ENCODE measurements around the gene ATP11A. TPM values are rescaled to one million over a fixed set of nuclear protein-coding genes. Genes with fewer than 3 reads are reported as not detected.

The ATP11A gene
- total RNA-seq, 2 donors from 2014 or later = 15.8 to 19.6 TPM

DNA sequence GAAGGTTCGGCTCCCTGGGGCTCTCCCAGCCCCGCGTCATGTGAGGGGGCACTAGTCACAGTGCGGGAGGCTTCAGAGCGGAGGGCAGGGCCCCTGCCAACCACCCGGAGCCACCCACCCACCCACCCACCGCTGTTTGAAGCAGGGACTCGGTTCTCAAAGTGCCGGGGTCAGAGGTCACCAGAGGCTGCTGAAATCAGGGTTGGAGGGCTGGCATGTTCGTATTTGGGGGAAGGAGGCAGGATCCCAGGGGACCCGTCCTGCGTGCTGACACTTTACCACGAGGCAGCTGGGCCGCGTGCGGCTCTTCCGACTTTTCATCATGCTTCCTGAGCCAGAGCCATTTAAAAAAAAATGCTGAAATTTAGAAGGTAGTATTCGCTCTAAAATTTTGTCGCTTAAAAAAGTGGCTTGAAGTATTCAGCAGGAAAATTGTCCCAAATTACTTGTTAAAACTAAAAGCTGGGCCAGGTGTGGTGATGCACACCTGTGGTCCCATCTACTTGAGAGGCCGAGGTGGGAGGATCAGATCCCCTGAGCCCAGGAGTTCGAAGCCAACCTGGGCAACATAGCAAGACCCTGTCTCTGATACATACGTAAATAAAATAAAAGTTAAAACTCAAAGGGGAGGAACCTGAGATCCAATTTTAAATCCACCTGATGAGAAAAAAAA is 21.2 kb downstream of the ATP11A start:
- H3K9me3 ChIP-seq = no peaks in the 10 kb centered on the region
- no peaks in the 10 kb centered on the region for H3K27me3 ChIP-seq
- no peak overlapping the region for H3K9ac ChIP-seq (ENCODE audit: low read depth in 2 of 2, low read length in 2 of 2)
- no peak for DNase-seq
- no peaks in the 10 kb centered on the region for H3K4me1 ChIP-seq
- peak overlapping the region; percentile 68 for H3K27ac ChIP-seq
- no peak for TF ChIP-seq CTCF (IDR thresholded peaks at IDR 0.05)
- no peak overlapping the region for H3K4me3 ChIP-seq
- intact Hi-C loops (cut with DNase I) = no loop called here
- no peaks in the 10 kb centered on the region for H3K36me3 ChIP-seq

GRCh38 chr13:112711528-112712265 is 21.9 kb downstream of the ATP11A start:
- DNase-seq = peak; percentile 75
- Histone ChIP-seq H3K27ac (peak overlapping the region; percentile 68), H3K36me3 (no peaks in the 10 kb centered on the region), H3K4me1 (no peaks in the 10 kb centered on the region), H3K27me3 (no peaks in the 10 kb centered on the region), H3K9ac (ENCODE audit: low read depth in 2 of 2, low read length in 2 of 2) (no peak overlapping the region), H3K4me3 (no peak overlapping the region), H3K9me3 (no peaks in the 10 kb centered on the region)
- intact Hi-C loops (cut with DNase I) = no loop called here
- TF ChIP-seq CTCF (IDR thresholded peaks at IDR 0.05) = no peak

DNA sequence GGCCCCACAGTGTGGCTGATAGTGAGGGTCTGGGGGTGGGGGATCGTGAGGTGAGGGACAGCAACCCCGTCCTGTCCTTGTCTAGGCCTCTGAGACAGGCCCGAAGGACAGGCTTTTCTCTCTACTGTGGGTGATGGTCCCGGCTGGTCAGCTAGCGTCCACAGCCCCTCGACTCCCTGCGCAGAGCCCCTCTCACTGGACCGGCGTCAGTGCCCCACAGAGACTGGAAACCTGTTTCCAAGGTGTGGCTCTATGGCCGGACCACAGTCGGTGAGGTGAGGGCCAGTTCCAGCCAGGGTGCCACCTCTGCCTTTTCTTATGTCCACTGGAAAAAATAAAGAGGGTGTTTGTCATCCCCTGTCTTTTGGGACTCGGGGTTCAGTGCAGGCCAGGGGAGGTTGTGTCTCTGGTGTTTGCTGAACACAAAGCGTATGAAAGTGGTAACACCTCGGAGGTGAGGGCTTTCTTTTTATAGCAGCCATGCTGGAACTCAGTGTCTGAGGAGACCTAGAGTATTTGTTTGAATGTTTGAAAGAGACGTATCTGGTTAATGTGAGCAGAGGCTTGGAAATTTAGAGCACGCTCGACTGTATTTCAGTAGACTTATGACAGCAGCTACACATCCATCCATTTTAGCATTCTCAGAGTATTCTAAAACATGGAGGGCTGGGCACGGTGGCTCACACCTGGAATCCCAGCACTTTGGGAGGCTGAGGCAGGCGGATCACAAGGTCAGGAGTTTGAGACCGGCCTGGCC is 22.8 kb downstream of the ATP11A start:
- no peaks in the 10 kb centered on the region for H3K4me1 ChIP-seq
- intact Hi-C loops (cut with DNase I) = no loop called here
- DNase-seq = no peak
- H3K27ac ChIP-seq = peak overlapping the region; percentile 68
- no peak overlapping the region for H3K4me3 ChIP-seq
- no peaks in the 10 kb centered on the region for H3K36me3 ChIP-seq
- H3K27me3 ChIP-seq = no peaks in the 10 kb centered on the region
- no peak for TF ChIP-seq CTCF (IDR thresholded peaks at IDR 0.05)
- no peak overlapping the region for H3K9ac ChIP-seq (ENCODE audit: low read depth in 2 of 2, low read length in 2 of 2)
- H3K9me3 ChIP-seq = no peaks in the 10 kb centered on the region

DNA sequence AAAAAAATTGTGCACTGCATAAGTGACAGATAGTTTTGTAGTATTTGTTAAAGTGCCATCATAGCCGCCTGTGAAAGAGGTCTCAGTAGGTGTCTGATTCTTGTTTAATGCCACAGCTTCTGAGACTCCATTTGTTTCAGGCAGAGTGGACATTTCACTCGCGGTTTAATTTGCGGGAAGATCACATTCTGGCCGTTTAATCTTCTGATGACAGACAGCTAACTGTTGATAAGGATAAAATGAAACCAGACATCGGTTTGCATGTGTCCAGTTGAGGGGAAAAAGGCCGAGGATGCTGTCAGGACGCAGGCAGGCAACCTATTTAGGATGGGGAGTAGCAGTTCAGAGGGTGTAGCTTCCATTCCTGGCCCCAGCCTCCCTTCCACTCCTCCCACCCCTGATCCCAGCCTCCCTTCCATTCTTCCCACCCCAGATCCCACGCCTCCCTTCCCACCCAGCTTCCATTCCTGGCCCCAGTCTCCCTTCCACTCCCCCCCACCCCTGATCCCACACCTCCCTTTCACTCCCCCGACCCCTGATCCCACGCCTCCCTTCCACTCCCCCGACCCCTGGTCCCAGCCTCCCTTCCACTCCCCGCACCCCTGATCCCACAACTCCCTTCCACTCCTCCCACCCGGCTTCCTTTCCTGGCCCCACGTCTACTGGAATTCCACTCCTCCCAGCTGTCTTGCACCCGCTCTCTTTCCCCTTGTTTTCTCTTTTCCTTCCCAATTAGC is 23.8 kb downstream of the ATP11A start:
- intact Hi-C loops (cut with DNase I) = no loop called here
- no peak for TF ChIP-seq CTCF (IDR thresholded peaks at IDR 0.05)
- no peak for DNase-seq
- no peak overlapping the region for H3K4me3 ChIP-seq
- no peaks in the 10 kb centered on the region for H3K27me3 ChIP-seq
- no peak overlapping the region for H3K27ac ChIP-seq
- no peaks in the 10 kb centered on the region for H3K36me3 ChIP-seq
- H3K9ac ChIP-seq (ENCODE audit: low read depth in 2 of 2, low read length in 2 of 2) = no peak overlapping the region
- no peaks in the 10 kb centered on the region for H3K9me3 ChIP-seq
- no peaks in the 10 kb centered on the region for H3K4me1 ChIP-seq

Measured in colonic mucosa (tissue), 4 donors.